GM18519 (cell line): ENCODE data around the gene ACSS1.

Experiments
- ATAC-seq: cut with Tn5 transposase; IDR thresholded peaks from one replicate; pipeline ENCODE4 v1.9.1; 2021; ENCODE audit warnings: mild to moderate bottlenecking, moderate library complexity; ENCODE audit not compliant: unreplicated experiment, low FRiP score

ACSS1 gene

DNA sequence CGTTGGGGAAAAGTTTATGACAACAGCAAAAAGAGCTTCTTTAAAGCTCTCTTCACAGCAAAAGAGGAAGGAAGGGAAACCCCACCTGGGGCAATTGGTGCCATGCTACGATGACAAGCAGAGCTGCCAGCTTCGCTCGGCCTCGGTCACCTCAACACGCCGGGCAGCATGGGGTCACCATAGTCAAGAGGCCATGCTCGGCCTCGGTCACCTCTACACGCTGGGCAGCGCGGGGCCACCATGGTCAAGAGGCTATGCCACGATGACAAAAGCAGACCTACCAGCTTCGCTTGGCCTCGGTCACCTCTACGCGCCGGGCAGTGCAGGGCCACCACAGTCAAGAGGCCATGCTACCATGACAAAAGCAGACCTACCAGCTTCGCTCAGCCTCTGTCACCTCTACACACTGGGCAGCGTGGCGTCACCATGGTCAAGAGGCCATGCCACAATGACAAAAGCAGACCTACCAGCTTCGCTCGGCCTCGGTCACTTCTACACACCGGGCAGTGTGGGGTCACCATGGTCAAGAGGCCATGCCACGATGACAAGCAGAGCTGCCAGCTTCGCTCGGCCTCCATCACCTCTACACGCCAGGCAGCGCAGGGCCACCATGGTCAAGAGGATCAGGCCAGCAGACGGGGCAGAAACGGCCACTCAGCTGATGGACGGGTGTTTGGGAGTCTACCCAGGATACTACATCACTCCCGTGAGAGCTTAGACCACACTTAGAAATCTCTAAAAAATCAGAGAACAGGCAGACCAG is 77.5 kb downstream of the ACSS1 start:
- ATAC-seq, result no peak

DNA sequence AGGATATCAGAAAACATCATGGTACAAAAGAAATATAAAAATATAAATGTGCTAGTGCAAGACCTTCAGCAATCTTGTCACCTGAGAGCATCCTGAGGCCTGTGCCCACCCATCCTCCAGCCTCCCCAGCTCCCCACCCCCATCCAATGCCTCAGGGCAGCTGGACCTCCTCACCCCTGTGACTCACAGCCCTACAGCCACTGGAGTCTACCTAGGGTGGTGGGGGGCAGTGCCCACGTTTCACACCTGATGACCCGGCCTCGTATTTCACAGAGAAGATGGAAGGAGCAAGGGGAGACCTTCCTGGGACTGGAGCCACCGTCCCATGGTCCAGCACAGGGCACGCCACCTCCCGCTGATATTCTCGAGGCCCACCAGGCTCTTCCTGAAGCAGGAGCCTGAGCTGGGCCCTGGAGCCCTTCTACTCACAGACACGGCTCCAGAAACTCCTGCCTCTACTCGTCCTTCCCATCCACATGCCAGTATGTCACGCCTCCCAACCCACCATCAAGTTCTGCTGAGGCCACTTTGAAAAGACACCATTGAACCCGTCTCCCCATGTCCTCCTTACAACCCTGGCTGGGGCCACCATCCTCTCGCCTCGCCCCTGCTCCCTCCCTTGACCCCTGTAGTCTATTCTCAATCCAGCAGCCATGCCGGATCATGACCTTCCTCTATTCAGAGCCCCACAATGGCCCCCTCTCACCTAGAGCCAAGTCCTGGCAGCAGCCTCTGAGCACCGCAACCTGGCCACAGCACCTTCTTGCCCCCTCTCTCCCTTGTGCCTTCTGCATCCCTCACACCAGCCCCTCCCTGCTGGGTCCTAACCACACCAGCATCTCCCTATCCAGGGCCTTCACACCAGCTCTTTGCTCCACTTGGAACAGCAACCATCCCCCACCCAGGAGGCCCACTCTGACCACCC is 78.6 kb downstream of the ACSS1 start:
- no peak for ATAC-seq

DNA sequence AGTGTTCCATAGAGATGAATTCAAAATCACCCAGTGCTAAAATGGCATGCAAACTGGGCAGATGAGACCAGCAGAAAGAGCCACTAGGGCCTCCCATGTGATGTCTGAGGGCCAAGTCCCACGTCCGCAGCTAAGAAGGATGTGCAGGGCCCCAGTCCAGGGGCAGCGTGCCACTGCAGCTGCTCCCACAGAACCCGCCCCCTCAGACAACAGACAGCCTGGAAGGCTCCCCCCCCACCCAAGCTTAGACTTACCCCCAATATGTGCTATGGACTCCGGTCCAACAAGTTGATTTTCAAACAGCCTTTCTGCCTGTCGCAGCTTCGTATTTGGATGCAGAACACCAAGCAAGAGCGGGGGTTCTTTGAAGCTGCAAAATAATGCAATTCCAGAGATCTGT is 79.4 kb downstream of the ACSS1 start:
- no peak for ATAC-seq

DNA sequence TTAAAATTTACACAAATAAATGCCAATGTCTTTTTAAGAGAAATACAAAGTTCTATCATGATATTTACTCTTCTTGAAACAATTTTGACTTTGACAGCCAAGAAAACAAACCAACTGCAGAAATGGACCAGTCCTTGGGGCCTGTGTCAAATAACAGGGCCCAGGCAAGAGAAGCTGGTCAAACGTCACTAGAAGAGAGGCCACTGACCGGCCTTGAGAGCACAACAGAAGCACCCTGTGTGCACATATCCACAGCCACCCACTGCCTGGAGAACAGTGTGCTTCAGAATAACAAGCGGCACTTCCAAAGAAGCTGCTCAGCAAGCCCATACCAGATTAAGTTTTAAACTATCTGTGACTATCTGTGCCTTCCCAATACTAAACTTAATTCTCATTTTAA is 80.1 kb downstream of the ACSS1 start:
- ATAC-seq, result no peak

DNA sequence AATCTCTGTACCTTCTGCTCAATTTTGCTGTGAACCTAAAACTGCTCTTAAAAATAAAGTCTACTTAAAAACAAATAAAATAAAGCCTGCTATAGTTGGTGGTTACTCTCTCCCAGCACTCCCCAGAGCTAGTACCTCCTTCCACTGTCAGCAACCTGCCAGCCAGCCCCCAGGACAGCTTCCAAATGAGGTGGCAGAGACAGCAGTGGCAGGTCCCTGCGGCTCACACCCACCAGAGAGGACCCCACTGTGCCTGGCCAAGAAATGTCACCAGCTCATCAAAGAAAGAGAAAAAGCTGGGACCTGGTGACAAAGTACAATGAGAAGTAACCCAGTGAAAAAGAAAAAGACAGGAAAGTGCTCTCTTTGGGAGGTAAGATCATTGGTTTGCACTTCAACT is 80.6 kb downstream of the ACSS1 start:
- ATAC-seq, result no peak

DNA sequence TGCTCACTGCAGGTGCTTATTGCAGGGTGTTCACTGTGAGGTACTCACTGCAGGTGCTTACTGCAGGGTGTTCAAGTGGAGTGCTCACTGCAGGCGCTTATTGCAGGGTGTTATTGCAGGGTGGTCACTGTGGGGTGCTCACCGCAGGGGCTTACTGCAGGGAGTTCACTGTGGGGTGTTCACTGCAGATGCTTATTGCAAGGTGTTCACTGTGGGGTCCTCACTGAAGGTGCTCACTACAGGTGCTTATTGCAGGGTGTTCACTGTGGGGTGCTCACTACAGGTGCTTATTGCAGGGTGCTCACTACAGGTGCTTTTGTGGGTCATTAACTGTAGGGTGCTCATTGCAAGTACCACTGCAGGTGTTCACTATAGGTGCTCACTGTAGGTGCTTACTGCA is 85.6 kb downstream of the ACSS1 start:
- no peak for ATAC-seq

DNA sequence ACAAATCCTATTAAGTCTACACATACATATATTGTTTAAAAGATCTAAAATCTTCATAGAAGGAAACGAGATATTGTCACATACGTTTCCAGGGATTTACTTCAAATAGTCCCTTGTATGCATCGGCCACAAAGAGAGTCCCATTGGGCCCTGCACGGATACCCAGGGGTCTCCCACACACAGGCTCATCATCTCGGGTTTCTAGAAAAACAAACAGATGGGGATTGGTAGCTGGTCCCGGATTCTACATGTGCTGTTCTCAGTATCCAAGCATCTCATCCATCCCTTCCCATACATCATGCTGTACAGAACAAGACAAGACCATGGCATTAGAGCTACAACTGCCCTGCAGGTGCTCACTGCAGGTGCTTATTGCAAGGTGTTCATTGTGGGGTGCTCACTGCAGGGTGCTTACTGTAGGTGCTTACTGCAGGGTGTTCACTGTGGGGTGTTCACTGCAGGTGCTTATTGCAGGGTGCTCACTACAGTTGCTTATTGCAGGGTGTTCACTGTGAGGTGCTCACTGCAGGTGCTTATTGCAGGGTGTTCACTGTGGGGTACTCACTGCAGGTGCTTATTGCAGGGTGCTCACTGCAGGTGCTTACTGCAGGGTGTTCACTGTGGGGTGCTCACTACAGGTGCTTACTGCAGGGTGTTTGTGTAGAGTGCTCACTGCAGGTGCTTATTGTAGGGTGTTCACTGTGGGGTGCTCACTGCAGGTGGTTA is 86.4 kb downstream of the ACSS1 start:
- no peak for ATAC-seq

DNA sequence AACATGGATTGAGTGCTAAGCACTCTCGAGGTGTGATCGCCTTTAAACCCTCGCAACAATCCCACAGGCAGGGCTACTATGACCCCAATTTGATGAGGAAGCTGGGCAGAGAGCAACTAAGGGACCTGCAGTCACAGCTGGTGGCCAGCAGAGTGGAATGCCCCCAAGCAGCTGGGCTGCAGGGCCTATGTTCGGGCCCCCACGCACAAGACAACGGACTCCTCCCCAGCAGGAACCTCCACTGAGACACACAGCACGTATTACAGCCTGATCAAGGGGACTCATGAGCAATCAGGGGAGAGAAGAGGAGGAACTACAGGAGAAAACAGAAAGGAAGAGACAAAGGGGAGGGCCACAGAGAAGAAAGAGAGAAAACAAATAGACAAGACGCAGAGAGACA is 87.2 kb downstream of the ACSS1 start:
- ATAC-seq, result no peak

DNA sequence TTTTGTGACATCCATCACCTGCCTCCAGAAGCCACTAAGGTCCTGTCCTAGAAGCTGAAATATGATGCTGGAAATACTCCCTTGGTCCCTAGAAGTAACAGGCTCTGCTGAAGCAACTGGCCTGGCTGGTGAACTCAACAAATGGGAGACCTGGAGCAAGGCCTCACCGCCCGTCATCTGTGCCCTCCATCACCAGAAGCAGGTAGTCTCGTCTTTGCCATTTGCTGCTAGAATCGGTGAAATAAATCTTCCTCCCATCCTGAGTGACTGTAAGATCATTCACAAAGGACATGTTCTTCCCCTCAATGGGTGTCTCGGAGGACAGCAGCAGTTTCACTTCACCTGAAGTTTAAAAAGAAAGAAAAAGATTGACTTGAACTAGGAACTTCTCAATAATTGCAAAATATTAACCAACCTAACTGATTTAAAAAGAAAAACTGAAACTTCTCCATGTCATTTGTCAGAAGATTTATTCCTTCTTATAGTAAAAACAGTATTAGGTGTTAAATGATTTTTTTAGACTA is 87.8 kb downstream of the ACSS1 start:
- ATAC-seq, result no peak

DNA sequence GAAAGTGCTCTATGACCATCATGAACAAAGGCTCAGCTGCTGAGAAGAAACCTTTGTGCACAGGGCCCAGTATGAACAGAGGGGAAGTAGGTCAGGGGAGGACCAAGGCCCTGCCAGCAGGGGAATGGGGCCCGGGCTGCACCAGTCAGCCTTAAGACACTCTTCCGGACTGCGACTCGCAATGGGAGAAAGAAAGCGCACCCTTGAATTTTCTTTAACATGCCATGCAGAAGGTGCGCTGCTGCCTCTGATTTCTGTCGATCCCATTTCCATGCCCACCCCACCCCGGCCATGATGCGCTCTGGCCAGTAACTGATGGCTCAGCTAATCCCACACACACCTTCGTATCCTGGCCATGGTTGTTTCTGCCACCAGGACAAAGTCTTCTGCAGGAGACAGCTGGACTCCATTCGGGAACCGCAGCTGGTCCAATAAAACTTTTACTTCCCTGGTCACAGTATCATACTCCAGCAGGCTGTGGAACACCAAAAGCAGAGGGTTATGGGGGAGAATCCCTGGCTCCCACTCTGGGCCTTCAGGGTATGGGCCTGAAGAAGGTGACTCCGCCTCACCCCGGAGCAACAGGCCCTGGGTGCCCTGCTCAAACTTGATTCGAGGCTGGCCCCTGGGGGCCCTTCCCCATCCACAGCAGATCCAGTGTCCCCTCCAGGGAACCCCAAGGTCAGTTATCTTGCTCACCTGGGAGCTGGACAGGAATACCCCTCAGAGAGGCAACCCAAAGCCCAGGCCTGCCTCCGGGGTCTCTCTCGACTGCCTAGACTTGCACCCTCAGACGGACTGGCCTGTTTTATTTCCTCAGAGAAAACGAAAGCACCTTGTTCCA is 88.5 kb downstream of the ACSS1 start:
- no peak for ATAC-seq

DNA sequence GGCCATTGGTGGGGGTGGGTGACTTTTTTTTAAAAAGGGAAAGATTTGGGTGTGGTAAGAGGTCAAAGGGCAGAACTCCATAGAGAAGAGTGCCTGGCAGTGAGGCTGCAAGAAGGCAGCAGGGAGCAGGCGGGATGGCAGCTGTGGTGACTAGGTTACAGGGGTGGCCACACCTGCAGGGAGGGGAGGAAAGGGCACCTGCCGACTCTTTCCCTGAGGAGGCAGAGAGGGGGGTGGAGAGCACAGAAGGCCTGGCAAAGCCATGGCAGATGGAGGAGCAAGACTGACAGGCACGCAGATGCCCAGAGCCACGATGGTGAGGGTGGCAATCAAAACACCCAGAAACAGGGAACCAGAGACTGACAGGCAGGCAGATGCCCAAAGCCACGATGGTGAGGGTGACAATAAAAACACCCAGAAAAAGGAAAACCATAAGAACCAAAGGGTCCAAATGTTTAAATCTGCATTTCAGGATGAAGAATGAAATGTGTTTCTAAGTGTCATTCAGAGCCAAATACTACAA is 89.6 kb downstream of the ACSS1 start:
- no peak for ATAC-seq

DNA sequence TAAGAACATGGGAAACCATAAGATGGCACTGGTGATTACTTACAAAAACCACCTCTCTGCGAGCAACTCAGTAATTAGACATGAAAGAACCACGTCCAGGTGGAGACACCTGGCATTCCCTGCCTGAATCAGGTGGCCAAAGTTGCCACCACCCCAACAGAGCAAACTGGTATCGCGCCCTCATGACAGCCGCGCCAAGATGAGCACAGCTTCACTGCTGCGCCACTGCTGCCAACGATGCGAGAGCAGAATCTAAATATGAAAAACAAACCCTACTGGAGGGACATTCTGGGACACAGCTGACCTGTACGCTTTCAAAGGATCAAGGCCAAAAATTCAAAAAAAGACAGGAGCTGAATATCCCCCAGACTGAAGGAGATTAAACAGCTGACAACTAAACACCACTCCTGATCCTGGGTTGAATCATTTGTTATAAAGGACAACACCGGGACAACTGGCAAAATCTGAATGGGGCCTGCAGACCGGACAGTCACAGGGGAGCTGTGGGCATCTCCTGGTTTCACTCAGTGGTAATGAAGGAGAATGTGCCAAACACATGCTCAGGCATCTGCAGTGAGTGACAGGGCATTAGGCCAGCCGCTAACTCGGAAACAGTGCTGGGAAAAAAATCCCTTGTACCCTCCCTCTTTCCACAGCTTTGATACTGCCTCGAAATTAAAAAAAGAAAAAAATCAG is 91.5 kb downstream of the ACSS1 start:
- no peak for ATAC-seq

DNA sequence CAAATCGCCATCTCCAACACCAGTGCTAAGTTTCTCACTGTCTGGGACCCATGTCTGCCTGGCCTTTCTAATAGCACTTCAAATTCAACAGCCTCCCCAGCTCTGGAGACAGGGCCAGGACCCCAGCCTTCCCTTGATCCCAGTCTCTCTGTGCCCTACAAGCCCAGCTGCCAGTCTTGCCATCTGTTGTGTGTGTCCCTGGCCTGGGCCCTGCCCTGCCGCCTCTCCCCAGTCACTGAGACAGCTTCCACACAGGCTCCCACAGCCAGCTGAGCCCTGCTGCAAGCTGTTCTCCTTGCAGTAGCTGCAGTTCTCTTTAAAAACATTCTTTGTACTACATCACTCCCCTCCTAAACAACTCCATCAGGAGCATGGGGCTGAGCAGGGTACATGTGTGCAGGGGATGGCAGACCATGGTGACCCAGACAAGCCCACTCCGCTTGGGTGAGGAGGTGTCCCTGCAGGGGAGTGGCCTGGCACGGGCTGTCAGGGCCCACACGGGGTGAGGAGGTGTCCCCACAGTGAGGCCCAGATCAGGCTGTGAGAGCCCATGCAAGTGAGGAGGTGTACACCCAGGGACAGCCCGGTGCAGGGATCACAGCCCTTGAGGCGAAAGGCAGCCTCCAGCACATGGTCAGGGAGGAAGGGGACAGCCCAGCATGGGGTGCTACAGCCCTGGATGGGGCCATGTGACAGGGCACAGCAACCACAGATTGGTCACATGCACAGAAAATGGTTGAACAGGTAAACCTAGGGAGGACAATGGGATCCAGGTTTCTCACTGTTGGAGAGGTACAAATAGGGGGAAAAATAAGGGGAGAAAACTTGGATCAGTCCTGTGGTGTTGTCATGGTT is 92.6 kb downstream of the ACSS1 start:
- ATAC-seq, result no peak

DNA sequence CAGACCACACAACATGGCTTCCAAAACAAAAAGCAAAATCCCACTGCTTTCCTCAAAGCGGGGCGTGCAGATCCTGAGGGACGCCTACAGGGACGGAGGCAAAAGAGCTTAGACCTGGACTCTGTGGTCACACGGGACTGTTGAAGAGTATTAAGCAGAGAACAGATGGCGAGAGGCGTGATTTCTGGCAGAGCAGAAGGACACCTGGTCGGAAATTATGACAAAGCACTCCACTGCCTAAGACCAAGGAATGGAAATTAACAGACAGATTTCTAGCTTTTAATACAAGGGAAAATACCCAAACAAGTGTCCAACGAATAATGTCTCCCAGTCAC is 93.5 kb downstream of the ACSS1 start:
- no peak for ATAC-seq

DNA sequence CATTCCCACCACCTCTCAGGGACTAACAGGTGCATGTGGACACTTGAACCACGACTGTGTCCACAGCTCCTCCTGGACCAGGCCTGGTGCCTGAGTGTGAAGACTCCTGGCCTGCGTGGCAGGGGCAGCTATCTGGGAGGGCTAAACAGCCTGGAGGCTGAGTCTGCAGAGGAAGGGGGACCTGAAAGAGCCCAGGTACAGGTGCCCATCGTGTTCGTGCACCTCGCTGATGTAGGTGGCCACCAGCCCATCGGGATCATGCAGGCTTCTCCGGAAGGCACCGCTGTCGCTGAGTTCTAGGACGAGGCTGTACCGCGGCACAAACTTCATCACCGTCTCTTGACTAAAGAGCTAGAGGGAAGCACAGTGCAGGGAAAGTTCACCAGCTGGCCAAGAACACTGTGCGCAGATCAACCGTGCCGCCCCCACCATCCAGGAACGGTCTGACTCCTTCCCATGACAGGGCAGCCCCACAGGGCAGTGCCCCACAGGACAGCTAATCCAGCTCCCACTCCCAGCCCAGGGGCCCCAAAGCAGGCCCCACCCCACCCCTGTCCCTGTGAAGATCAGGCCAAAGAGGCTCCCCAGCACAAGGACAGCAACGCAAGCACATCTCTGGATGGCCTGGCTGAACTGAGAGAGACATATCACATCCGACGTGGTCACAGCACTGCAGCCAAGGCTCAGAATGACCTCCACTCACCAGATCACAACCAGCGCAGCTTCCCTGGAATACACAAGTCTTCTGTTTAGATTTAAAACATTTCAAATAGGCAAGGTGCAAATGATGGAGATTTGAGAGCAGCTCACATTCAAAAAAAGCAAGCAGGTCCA is 94.0 kb downstream of the ACSS1 start:
- ATAC-seq, result no peak

DNA sequence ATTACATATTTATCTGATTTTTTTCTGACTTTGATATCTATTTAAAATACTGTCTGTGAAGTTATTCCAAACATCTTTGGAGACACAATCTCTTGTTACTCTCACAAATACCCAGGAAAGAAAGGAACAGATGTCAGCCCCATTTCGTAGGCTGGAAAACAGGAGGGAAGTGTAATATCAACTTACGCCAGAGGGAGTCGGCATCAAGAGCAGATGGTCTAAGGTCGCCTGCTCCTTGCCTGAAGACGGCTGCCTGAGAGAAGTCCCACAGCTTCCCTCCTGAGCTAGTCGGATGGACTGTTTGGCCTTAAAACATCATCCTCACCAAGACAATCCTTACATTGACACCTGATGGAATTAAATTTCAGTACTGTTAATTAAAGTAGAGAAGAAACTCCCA is 95.4 kb downstream of the ACSS1 start:
- ATAC-seq, result no peak

DNA sequence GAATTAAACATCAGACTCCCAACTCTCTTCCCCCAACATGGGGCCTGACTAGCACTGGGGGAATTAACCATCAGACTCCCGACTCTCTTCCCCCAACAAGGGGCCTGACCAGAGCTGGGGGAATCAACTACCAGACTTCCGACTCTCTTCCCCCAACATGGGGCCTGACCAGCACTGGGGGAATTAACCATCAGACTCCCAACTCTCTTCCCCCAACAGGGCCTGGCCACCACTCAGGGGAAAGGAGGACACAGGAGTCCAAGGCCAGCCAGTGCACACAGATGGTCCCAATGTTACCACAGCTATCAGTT is 95.8 kb downstream of the ACSS1 start:
- ATAC-seq, result no peak
